ENCODE data around the gene RFX5. TPM values are rescaled to one million over a fixed set of nuclear protein-coding genes. Genes with fewer than 3 reads are reported as not detected.
A peak's percentile ranks its signal among the peaks of the same experiment; 100 is the strongest.

The RFX5 gene
- total and polyA plus RNA-seq, 2 of the 13 experiments (the other 11 are each of a cell fraction or from before 2014, with no cell fraction given): 17.9 to 36.2 TPM

DNA sequence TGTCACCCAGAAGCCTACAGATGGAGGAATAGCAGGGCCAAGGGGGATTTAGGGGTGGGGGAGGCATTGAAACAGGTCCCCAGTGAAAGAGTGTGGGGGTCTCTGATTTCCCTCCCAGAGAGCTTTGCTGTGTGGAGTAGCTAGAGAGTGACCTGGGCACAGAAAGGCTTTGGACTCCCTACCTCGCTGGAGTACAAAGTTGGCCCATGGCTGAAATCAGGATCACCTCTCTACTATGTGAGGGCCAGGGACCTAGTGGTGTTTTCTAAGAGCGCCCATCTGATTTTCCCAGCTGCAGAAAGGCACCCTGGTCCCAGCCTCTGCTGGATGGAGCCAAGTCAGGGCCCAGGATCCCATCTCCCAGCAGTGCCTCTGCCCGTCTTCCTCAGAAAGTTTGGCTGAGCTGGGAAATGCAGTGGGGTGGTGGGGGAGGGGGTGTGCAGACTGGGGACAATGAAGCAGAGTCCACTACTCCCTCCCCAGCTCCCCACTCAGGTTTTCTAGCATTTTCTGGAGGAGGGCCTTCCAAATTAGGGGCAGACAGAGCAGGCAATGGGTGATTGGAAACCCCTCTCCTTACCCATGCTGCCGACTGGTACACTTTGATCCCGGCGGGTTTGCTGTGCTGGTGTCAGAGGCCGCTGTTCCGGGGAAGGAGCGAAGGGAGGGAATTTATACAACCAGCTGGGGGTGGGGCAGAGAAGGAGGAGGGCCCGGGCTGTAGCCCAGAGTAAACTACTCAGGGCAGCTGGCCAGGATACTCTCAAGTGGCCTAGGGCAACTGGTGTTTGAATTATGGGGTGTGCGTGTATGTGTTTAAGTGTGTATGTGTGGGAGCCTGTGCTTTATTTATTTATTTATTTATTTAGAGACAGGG, 25.2 kb upstream of the RFX5 start, which contains the start of gene SELENBP1 (continued):
- TF ChIP-seq, protein P1, sequence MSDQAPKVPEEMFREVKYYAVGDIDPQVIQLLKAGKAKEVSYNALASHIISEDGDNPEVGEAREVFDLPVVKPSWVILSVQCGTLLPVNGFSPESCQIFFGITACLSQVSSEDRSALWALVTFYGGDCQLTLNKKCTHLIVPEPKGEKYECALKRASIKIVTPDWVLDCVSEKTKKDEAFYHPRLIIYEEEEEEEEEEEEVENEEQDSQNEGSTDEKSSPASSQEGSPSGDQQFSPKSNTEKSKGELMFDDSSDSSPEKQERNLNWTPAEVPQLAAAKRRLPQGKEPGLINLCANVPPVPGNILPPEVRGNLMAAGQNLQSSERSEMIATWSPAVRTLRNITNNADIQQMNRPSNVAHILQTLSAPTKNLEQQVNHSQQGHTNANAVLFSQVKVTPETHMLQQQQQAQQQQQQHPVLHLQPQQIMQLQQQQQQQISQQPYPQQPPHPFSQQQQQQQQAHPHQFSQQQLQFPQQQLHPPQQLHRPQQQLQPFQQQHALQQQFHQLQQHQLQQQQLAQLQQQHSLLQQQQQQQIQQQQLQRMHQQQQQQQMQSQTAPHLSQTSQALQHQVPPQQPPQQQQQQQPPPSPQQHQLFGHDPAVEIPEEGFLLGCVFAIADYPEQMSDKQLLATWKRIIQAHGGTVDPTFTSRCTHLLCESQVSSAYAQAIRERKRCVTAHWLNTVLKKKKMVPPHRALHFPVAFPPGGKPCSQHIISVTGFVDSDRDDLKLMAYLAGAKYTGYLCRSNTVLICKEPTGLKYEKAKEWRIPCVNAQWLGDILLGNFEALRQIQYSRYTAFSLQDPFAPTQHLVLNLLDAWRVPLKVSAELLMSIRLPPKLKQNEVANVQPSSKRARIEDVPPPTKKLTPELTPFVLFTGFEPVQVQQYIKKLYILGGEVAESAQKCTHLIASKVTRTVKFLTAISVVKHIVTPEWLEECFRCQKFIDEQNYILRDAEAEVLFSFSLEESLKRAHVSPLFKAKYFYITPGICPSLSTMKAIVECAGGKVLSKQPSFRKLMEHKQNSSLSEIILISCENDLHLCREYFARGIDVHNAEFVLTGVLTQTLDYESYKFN (CRISPR knock-in tag; conservative IDR thresholded peaks at IDR 0.05): peak; percentile 73
- TF ChIP-seq ZEB1 (IDR thresholded peaks at IDR 0.05; ENCODE audit: insufficient replicate concordance, low read depth) (no peak), NFKB2 (CRISPR knock-in tag; IDR thresholded peaks at IDR 0.05; ENCODE audit: borderline replicate concordance) (peak; percentile 48; the same call in 1 of the 2 replicates), ZMYM4 (CRISPR knock-in tag; IDR thresholded peaks at IDR 0.05) (peak; percentile 64; the same call in 1 of the 2 replicates), XRCC5 (optimal IDR thresholded peaks at IDR 0.05; ENCODE audit: low read length) (peak; percentile 42), ZFAT (CRISPR knock-in tag; conservative IDR thresholded peaks at IDR 0.05) (no peak), SRF (IDR thresholded peaks at IDR 0.05; ENCODE audit: low read depth, low read length) (0 out of 2 replicates have a peak, but pooled peaks have one; percentile 13), KDM2A (CRISPR knock-in tag; IDR thresholded peaks at IDR 0.05; ENCODE audit: borderline replicate concordance, low read depth) (peak; percentile 47; the same call in 1 of the 2 replicates)
- TF ChIP-seq, protein P2, sequence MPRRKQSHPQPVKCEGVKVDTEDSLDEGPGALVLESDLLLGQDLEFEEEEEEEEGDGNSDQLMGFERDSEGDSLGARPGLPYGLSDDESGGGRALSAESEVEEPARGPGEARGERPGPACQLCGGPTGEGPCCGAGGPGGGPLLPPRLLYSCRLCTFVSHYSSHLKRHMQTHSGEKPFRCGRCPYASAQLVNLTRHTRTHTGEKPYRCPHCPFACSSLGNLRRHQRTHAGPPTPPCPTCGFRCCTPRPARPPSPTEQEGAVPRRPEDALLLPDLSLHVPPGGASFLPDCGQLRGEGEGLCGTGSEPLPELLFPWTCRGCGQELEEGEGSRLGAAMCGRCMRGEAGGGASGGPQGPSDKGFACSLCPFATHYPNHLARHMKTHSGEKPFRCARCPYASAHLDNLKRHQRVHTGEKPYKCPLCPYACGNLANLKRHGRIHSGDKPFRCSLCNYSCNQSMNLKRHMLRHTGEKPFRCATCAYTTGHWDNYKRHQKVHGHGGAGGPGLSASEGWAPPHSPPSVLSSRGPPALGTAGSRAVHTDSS (CRISPR knock-in tag; conservative IDR thresholded peaks at IDR 0.05): no peak
- TF ChIP-seq, protein P3, sequence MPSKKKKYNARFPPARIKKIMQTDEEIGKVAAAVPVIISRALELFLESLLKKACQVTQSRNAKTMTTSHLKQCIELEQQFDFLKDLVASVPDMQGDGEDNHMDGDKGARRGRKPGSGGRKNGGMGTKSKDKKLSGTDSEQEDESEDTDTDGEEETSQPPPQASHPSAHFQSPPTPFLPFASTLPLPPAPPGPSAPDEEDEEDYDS (CRISPR knock-in tag; IDR thresholded peaks at IDR 0.05): peak; percentile 97
- TF ChIP-seq, protein P4, sequence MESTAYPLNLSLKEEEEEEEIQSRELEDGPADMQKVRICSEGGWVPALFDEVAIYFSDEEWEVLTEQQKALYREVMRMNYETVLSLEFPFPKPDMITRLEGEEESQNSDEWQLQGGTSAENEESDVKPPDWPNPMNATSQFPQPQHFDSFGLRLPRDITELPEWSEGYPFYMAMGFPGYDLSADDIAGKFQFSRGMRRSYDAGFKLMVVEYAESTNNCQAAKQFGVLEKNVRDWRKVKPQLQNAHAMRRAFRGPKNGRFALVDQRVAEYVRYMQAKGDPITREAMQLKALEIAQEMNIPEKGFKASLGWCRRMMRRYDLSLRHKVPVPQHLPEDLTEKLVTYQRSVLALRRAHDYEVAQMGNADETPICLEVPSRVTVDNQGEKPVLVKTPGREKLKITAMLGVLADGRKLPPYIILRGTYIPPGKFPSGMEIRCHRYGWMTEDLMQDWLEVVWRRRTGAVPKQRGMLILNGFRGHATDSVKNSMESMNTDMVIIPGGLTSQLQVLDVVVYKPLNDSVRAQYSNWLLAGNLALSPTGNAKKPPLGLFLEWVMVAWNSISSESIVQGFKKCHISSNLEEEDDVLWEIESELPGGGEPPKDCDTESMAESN (CRISPR knock-in tag; conservative IDR thresholded peaks at IDR 0.05): no peak
- TF ChIP-seq, protein P5, sequence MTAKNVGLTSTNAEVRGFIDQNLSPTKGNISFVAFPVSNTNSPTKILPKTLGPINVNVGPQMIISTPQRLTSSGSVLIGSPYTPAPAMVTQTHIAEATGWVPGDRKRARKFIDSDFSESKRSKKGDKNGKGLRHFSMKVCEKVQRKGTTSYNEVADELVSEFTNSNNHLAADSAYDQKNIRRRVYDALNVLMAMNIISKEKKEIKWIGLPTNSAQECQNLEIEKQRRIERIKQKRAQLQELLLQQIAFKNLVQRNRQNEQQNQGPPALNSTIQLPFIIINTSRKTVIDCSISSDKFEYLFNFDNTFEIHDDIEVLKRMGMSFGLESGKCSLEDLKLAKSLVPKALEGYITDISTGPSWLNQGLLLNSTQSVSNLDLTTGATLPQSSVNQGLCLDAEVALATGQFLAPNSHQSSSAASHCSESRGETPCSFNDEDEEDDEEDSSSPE (CRISPR knock-in tag; IDR thresholded peaks at IDR 0.05): 0 out of 2 replicates have a peak, but pooled peaks have one; percentile 36
- TF ChIP-seq, protein P6, sequence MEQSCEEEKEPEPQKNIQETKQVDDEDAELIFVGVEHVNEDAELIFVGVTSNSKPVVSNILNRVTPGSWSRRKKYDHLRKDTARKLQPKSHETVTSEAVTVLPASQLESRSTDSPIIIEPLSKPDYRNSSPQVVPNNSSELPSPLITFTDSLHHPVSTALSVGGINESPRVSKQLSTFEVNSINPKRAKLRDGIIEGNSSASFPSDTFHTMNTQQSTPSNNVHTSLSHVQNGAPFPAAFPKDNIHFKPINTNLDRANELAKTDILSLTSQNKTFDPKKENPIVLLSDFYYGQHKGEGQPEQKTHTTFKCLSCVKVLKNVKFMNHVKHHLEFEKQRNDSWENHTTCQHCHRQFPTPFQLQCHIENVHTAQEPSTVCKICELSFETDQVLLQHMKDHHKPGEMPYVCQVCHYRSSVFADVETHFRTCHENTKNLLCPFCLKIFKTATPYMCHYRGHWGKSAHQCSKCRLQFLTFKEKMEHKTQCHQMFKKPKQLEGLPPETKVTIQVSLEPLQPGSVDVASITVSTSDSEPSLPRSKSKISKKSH (CRISPR knock-in tag; IDR thresholded peaks at IDR 0.05; ENCODE audit: borderline replicate concordance): no peak

Measured in HepG2 (cell line).